Measurements from ENCODE around the gene NKAIN2.
"Not testable (repeated sequence)": the region's sequence is repeated elsewhere in the genome, so short reads cannot be mapped to it uniquely, and the experiment has no call there.

NKAIN2 gene

GRCh38 chr6:123967905-123968304, 164.2 kb downstream of the NKAIN2 start:
- DNase-seq (ENCODE audit: low spot score): no peak

GRCh38 chr6:123972600-123973294, 169.1 kb downstream of the NKAIN2 start:
- no peak for DNase-seq (ENCODE audit: low spot score)

- no peak for DNase-seq (ENCODE audit: low spot score)
These were observed 176.6 kb downstream of the NKAIN2 start for GRCh38 chr6:123980311-123980710.

GRCh38 chr6:123986938-123987337, 183.3 kb downstream of the NKAIN2 start:
- no peak for DNase-seq (ENCODE audit: low spot score)

GRCh38 chr6:123989918-123990317, 186.3 kb downstream of the NKAIN2 start:
- DNase-seq (ENCODE audit: low spot score): not testable (repeated sequence)

- no peak for DNase-seq (ENCODE audit: low spot score)
These were observed 186.7 kb downstream of the NKAIN2 start for GRCh38 chr6:123990376-123990775.

- no peak for DNase-seq (ENCODE audit: low spot score)
These were observed 190.5 kb downstream of the NKAIN2 start for GRCh38 chr6:123994168-123994567.

- DNase-seq (ENCODE audit: low spot score): no peak
These were observed 191.4 kb downstream of the NKAIN2 start for GRCh38 chr6:123994891-123995635.

- DNase-seq (ENCODE audit: low spot score): no peak
These were observed 193.6 kb downstream of the NKAIN2 start for GRCh38 chr6:123997223-123997622.

- DNase-seq (ENCODE audit: low spot score): no peak
These were observed 198.9 kb downstream of the NKAIN2 start for GRCh38 chr6:124002377-124003081.

- no peak for DNase-seq (ENCODE audit: low spot score)
These were observed 203.6 kb downstream of the NKAIN2 start for GRCh38 chr6:124007266-124007665.

- DNase-seq (ENCODE audit: low spot score): no peak
These were observed 204.6 kb downstream of the NKAIN2 start for GRCh38 chr6:124008000-124008987.

- no peak for DNase-seq (ENCODE audit: low spot score)
These were observed 205.5 kb downstream of the NKAIN2 start for GRCh38 chr6:124008988-124009765.

- DNase-seq (ENCODE audit: low spot score): no peak
These were observed 206.9 kb downstream of the NKAIN2 start for GRCh38 chr6:124010574-124010973.

GRCh38 chr6:124011180-124011579, 207.5 kb downstream of the NKAIN2 start:
- no peak for DNase-seq (ENCODE audit: low spot score)

- DNase-seq (ENCODE audit: low spot score): not testable (repeated sequence)
These were observed 218.4 kb downstream of the NKAIN2 start for GRCh38 chr6:124022051-124022450.

GRCh38 chr6:124022641-124023040, 219.0 kb downstream of the NKAIN2 start:
- DNase-seq (ENCODE audit: low spot score): no peak

GRCh38 chr6:124026694-124027093, 223.0 kb downstream of the NKAIN2 start:
- DNase-seq (ENCODE audit: low spot score): no peak

GRCh38 chr6:124027392-124027791, 223.7 kb downstream of the NKAIN2 start:
- DNase-seq (ENCODE audit: low spot score): no peak

GRCh38 chr6:124028117-124028516, 224.5 kb downstream of the NKAIN2 start:
- DNase-seq (ENCODE audit: low spot score): no peak

- no peak for DNase-seq (ENCODE audit: low spot score)
These were observed 225.9 kb downstream of the NKAIN2 start for GRCh38 chr6:124029567-124029966.

All from AG08396 (cell line).